ENCODE measurements around the gene ARID3A.
"Not testable (repeated sequence)": the region's sequence is repeated elsewhere in the genome, so short reads cannot be mapped to it uniquely, and the experiment has no call there.

Gene ARID3A

GRCh38 chr19:948842-949496 is 23.1 kb downstream of the ARID3A start:
- DNase-seq, result no peak

- no peak for DNase-seq
These were observed 24.7 kb downstream of the ARID3A start for GRCh38 chr19:950352-951066.

- DNase-seq, result no peak
These were observed 26.3 kb downstream of the ARID3A start for GRCh38 chr19:952049-952679.

- no peak for DNase-seq
These were observed 27.0 kb downstream of the ARID3A start for GRCh38 chr19:952680-953444.

- DNase-seq, result no peak
These were observed 27.8 kb downstream of the ARID3A start for GRCh38 chr19:953445-954271.

GRCh38 chr19:954272-954671 is 28.4 kb downstream of the ARID3A start:
- no peak for DNase-seq

GRCh38 chr19:954672-955494 is 29.0 kb downstream of the ARID3A start:
- DNase-seq, result no peak

- DNase-seq, result no peak
These were observed 30.2 kb downstream of the ARID3A start for GRCh38 chr19:955803-956765.

- DNase-seq, result no peak
These were observed 31.1 kb downstream of the ARID3A start for GRCh38 chr19:956766-957440.

- DNase-seq, result not testable (repeated sequence)
These were observed 31.7 kb downstream of the ARID3A start for GRCh38 chr19:957578-957977.

- peak; percentile 36 for DNase-seq
These were observed 33.4 kb downstream of the ARID3A start for GRCh38 chr19:958967-959855.

GRCh38 chr19:960020-960419 is 34.2 kb downstream of the ARID3A start:
- DNase-seq, result no peak

- no peak for DNase-seq
These were observed 34.7 kb downstream of the ARID3A start for GRCh38 chr19:960601-960938.

- DNase-seq, result no peak
These were observed 36.2 kb downstream of the ARID3A start for GRCh38 chr19:961866-962620.

GRCh38 chr19:962683-963400 is 37.0 kb downstream of the ARID3A start:
- no peak for DNase-seq

GRCh38 chr19:963486-963951 is 37.7 kb downstream of the ARID3A start:
- no peak for DNase-seq

GRCh38 chr19:964116-964520 is 38.3 kb downstream of the ARID3A start:
- no peak for DNase-seq
